ENCODE results near the gene RAB29.

Gene RAB29

DNA sequence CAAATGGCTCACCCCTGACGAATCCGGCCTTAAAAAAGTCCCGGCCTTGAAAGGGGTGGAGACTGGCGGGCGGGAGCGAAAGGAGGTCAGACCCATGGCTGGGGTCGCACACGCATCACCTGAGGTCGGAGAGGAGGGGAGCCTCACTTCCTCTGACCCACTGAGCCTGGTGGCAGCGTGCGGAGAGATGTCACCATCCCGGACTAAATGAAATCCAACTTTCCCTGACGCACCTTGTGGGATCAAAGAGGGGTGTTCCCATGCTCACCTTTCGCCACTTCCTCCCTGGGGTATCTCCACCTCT is 38.4 kb upstream of the RAB29 start:
- Histone ChIP-seq H3K36me3 (peaks cover 5% of the 10 kb centered on the region), H3K27me3 (0 out of 2 replicates have a peak, but pooled peaks cover 2% of the 10 kb centered on the region), H3K9me3 (no peaks in the 10 kb centered on the region), H3K4me3 (ENCODE audit: low read depth, low read length) (peak overlapping the region; percentile 81), H3K4me1 (no peaks in the 10 kb centered on the region)
- TF ChIP-seq, protein P1, sequence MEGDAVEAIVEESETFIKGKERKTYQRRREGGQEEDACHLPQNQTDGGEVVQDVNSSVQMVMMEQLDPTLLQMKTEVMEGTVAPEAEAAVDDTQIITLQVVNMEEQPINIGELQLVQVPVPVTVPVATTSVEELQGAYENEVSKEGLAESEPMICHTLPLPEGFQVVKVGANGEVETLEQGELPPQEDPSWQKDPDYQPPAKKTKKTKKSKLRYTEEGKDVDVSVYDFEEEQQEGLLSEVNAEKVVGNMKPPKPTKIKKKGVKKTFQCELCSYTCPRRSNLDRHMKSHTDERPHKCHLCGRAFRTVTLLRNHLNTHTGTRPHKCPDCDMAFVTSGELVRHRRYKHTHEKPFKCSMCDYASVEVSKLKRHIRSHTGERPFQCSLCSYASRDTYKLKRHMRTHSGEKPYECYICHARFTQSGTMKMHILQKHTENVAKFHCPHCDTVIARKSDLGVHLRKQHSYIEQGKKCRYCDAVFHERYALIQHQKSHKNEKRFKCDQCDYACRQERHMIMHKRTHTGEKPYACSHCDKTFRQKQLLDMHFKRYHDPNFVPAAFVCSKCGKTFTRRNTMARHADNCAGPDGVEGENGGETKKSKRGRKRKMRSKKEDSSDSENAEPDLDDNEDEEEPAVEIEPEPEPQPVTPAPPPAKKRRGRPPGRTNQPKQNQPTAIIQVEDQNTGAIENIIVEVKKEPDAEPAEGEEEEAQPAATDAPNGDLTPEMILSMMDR (IDR thresholded peaks at IDR 0.05; ENCODE audit: low read depth, low read length) = no peak
- no peak for DNase-seq

DNA sequence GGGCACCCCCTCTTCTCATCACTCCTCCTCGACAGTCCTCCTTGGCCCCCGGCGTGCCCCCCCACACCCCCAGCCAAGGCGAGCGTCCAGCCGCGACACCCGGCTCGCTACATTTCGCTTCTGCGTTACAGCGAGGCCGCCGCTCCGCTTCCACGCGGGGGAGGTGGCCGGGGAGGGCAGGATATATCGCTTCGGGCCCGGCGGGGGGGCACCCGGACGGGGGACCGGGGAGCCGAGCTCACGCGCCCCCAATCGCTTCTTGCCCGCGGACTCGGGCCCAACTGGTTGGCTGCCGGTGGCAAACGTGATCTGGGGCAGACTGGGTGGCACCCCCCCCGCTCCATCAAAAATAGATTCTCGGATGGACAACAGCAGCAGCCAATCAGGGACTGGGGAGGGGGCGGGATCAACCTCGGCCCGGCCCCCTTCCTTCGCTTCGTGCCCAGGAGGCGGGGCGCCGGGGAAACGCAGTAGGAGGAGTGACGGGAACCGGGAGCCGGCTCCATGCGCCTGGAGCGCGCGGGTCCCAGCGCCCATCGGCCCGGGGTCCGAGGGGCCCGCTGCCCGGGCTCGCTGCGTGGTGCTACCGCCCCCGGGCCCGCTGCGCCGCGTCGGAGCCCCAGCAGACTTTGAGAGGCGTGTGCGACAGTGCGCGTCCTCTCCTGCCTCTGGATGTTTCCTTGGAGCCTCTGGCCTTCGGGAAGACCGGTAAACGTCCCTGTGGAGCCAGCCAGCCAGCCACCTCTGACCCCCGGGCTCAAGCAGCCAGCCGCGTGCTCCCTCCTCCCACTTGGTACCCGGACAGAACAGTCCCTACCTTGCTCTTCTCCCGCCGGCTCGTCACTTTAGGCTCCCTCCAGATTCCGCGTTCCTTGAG is 37.8 kb upstream of the RAB29 start, which contains the start of gene SLC41A1:
Gene SLC41A1, minus strand, starts transcription at position 321 of the 877 bp plus-strand sequence. CDS start 2,757 bp downstream, outside the sequence.
- Histone ChIP-seq H3K9me3 (no peaks in the 10 kb centered on the region), H3K4me3 (ENCODE audit: low read depth, low read length) (peak within 1 kb of the TSS; percentile 81), H3K27me3 (0 out of 2 replicates have a peak, but pooled peaks cover 2% of the 10 kb centered on the region), H3K36me3 (peaks cover 5% of the 10 kb centered on the region), H3K4me1 (no peaks in the 10 kb centered on the region)
- DNase-seq = peak; percentile 92
- TF ChIP-seq, protein P1 (IDR thresholded peaks at IDR 0.05; ENCODE audit: low read depth, low read length) = no peak

DNA sequence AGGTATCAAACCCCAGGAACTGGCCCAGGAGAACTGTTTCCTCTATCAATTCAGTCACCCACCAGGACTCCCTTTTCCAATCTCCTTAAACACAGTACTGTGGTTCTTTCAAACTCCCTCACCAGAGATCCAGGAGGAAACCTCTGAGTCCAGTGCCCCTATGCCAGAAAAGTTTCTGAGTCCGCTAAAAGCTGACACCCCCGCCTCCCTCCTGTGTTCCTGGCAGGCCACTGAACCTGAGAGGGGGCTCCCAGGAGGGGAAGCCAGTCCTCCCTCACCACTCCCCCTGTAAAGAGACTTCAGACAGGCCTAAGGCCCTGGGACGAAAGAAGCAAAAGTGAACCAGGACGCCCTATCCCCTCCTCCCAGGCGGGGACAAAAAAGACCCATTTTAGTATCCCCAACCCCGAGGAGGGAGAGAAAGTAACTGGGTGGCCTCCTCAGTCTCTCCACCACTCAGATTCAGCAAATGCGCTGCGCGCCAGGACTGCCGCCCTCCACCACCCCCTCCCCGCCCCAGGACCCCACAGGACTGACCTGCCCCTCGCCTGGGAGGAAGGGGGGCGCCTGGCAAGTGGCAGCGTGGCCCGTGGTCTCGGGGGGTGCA is 37.1 kb upstream of the RAB29 start:
- Histone ChIP-seq H3K4me3 (ENCODE audit: low read depth, low read length) (peak overlapping the region; percentile 81), H3K27me3 (0 out of 2 replicates have a peak, but pooled peaks cover 2% of the 10 kb centered on the region), H3K36me3 (peaks cover 5% of the 10 kb centered on the region), H3K4me1 (no peaks in the 10 kb centered on the region), H3K9me3 (no peaks in the 10 kb centered on the region)
- peak; percentile 42 for DNase-seq
- TF ChIP-seq, protein P1 (IDR thresholded peaks at IDR 0.05; ENCODE audit: low read depth, low read length) = no peak

DNA sequence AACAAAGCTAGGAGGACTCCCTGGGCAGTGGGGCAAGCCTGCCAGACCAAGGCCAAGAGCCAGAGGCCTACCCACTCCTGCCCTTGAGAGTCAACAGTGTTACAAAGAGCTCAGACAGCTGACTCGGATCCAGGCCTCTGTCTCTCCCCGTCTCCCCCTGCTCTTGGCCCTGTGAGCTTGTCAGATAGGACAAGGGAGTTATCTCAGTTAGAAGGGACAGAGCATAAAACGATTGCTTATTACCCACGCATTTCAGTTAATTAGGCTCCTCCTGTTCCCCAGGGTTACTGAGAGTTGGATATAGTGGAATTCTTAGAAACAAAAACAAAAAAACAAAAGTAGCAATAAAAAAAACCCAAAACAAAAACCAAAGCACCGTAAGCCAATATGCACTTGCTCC is 36.4 kb upstream of the RAB29 start:
- Histone ChIP-seq H3K27me3 (0 out of 2 replicates have a peak, but pooled peaks cover 2% of the 10 kb centered on the region), H3K4me1 (no peaks in the 10 kb centered on the region), H3K36me3 (peaks cover 5% of the 10 kb centered on the region), H3K4me3 (ENCODE audit: low read depth, low read length) (peak overlapping the region; percentile 81), H3K9me3 (no peaks in the 10 kb centered on the region)
- DNase-seq = peak; percentile 21
- TF ChIP-seq, protein P1 (IDR thresholded peaks at IDR 0.05; ENCODE audit: low read depth, low read length) = no peak

DNA sequence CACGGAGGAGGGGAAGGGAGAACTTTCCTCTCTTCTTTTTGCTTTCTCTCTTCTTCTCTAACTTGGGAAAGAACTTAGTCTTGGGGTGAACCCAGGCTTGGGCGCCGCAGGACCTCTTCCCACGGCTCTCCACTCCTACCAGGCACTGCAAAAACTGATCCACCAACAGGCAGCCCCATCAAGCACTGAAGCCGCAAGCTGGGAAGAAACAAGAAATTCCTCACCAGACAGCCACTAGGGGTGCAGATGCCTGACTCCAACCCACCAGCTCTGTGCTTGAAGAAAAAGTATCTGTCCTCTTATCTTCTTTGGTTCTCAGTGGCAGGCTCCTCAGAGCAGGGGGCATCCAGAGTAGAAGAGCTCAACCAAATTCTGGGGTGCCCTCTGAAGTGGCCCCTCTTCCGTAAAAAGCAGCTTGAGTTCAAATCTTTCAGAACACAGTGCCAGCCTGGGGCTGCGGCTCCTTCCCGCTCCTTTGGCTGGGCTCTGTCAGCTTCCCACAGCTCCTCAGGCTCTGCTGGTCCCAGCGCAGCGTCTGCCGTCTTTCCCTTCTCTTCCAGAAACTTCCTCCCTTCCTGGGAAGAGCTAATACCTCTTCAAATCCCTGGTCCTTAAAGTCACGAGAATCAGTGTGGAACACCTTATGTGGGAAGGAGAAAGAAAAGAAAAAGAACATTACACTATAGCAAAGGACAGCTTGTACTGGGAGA is 35.3 kb upstream of the RAB29 start:
- Histone ChIP-seq H3K36me3 (peaks cover 5% of the 10 kb centered on the region), H3K4me3 (ENCODE audit: low read depth, low read length) (no peak overlapping the region), H3K4me1 (no peaks in the 10 kb centered on the region), H3K27me3 (0 out of 2 replicates have a peak, but pooled peaks cover 2% of the 10 kb centered on the region), H3K9me3 (no peaks in the 10 kb centered on the region)
- TF ChIP-seq, protein P1 (IDR thresholded peaks at IDR 0.05; ENCODE audit: low read depth, low read length) = peak; percentile 44
- no peak for DNase-seq
